Activated B cell treated with CpG ODN at 0.5 μM for 24 hours (primary cell): ENCODE measurements around the gene CDKAL1. TPM values are rescaled to one million over a fixed set of nuclear protein-coding genes. Genes with fewer than 3 reads are reported as not detected.

Source experiments
- ATAC-seq: fragments of 200-7000 bp; cut with Tn5 transposase; one replicate; pipeline ENCODE4 v1.10.0; 2021; ENCODE audit warnings: low read depth, mild to moderate bottlenecking, moderate library complexity
- CTCF ChIA-PET: fragments of 350-600 bp; sonication (Branson Sonifier 250); formaldehyde crosslinking; loops from one replicate; lab custom pipeline; 2021; ENCODE audit warnings: antibody characterized with exemption; lab: Charles Lee
- POLR2A ChIA-PET: fragments of 350-600 bp; sonication (Branson Sonifier 250); formaldehyde crosslinking; loops from one replicate; lab custom pipeline; 2021; ENCODE audit warnings: antibody characterized with exemption; lab: Charles Lee
- DNase-seq: peaks from one replicate; pipeline ENCODE4 v3.0.0; 2022
- H3K27ac Mint-ChIP-seq: one replicate; pipeline ENCODE4 v1.8.0; 2020; ENCODE audit warnings: mixed read lengths
- H3K27me3 Mint-ChIP-seq: one replicate; pipeline ENCODE4 v1.8.0; 2021; ENCODE audit warnings: mixed read lengths
- H3K36me3 Mint-ChIP-seq: one replicate; pipeline ENCODE4 v1.8.0; 2021; ENCODE audit warnings: low read depth, mixed read lengths
- H3K4me1 Mint-ChIP-seq: one replicate; pipeline ENCODE4 v1.8.0; 2021; ENCODE audit warnings: mixed read lengths
- H3K4me3 Mint-ChIP-seq: one replicate; pipeline ENCODE4 v1.8.0; 2020; ENCODE audit warnings: mild to moderate bottlenecking, mixed read lengths
- H3K9me3 Mint-ChIP-seq: one replicate; pipeline ENCODE4 v1.8.0; 2020; ENCODE audit warnings: mixed read lengths
- intact Hi-C: fragments of 100-400 bp; cut with micrococcal nuclease; formaldehyde crosslinking; loops from one replicate; pipeline ENCODE4 v1.15.1; 2024
- total RNA-seq: library from RNA; stranded (reverse); gene quantifications from 2 replicates; pipeline ENCODE4 v1.2.3, GENCODE V29; 2022
- TF ChIP-seq, protein P1 (sequence below): fragments of 200-600 bp; IDR thresholded peaks from one replicate; pipeline ENCODE4 v1.8.0; 2022; ENCODE audit warnings: antibody characterized with exemption, mild to moderate bottlenecking

The CDKAL1 gene
- total RNA-seq, 1 donor from 2014 or later = 31.9 TPM

DNA sequence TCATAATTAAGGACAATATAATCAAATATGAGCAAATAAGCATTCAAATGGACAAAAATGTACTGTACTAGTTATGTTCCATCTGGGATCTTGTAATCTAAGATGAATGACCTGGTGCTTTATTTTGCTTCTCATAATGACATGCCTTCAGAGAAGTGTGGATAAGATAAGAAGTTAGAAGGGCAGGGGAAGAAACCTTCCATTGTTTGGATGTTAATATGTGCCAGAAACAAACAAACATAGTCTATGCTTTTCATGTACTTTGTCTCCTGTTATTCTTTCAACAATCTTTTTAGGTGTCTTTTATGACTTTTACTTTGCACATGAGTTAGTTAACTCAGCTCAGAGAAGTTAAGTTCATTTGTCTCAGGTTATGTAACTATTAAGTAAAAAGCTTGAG lies 547.8 kb downstream of the CDKAL1 start:
- DNase-seq = no peak
- no peak overlapping the region for H3K27ac Mint-ChIP-seq
- TF ChIP-seq, protein P1, sequence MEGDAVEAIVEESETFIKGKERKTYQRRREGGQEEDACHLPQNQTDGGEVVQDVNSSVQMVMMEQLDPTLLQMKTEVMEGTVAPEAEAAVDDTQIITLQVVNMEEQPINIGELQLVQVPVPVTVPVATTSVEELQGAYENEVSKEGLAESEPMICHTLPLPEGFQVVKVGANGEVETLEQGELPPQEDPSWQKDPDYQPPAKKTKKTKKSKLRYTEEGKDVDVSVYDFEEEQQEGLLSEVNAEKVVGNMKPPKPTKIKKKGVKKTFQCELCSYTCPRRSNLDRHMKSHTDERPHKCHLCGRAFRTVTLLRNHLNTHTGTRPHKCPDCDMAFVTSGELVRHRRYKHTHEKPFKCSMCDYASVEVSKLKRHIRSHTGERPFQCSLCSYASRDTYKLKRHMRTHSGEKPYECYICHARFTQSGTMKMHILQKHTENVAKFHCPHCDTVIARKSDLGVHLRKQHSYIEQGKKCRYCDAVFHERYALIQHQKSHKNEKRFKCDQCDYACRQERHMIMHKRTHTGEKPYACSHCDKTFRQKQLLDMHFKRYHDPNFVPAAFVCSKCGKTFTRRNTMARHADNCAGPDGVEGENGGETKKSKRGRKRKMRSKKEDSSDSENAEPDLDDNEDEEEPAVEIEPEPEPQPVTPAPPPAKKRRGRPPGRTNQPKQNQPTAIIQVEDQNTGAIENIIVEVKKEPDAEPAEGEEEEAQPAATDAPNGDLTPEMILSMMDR = no peak
- H3K36me3 Mint-ChIP-seq = peaks cover 51% of the 10 kb centered on the region
- CTCF ChIA-PET = no interaction called here
- intact Hi-C loops = no loop called here
- H3K9me3 Mint-ChIP-seq = peaks cover 5% of the 10 kb centered on the region
- no peaks in the 10 kb centered on the region for H3K4me1 Mint-ChIP-seq
- no peak for ATAC-seq
- H3K27me3 Mint-ChIP-seq = no peaks in the 10 kb centered on the region
- POLR2A ChIA-PET = no interaction called here
- H3K4me3 Mint-ChIP-seq = no peak overlapping the region

DNA sequence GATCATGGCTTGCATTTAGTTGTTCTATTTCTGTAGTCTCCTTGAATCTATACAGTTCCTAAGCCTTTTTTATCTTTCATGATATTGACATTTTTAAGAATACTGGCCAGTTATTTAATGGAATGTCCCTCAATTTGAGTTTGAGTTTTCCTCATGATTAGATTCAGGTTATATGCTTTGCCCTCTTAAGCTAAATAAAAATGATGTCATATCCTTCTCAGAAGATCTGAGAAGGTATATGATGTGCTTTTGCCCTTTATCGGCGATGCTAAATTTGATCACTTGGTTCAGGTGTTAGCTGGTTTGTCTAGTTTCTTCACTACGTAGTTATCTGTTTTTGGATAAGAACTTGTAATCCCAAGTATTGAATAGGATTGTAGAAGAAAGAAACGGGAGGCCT lies 549.5 kb downstream of the CDKAL1 start:
- ATAC-seq (no peak), DNase-seq (no peak)
- Mint-ChIP-seq H3K36me3 (peaks cover 45% of the 10 kb centered on the region), H3K27me3 (no peaks in the 10 kb centered on the region), H3K4me3 (no peak overlapping the region), H3K4me1 (no peaks in the 10 kb centered on the region), H3K27ac (no peak overlapping the region), H3K9me3 (no peaks in the 10 kb centered on the region)
- POLR2A ChIA-PET = no interaction called here
- TF ChIP-seq, protein P1 = no peak
- intact Hi-C loops = no loop called here
- CTCF ChIA-PET = no interaction called here

DNA sequence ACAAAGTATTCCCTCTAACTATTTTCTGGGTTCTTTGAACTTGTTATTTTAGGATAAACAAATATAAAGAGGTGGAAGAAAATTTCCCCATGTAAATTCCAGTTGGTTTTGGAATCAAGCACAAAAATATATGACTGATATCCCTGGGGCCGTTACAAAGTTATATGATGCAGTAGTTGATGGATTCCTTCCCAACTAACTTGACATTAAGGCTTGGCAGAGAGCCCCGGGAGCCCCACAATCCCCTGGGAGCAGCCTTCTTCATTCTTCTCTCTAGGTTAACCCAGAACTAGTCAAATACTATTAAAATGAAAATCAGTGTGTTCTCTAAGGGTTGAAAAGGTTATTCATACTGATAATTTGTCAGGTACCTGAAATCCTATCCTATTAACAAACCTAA lies 550.4 kb downstream of the CDKAL1 start:
- Mint-ChIP-seq H3K4me3 (no peak overlapping the region), H3K36me3 (peaks cover 44% of the 10 kb centered on the region), H3K4me1 (peaks cover 4% of the 10 kb centered on the region), H3K27me3 (no peaks in the 10 kb centered on the region), H3K9me3 (no peaks in the 10 kb centered on the region), H3K27ac (no peak overlapping the region)
- TF ChIP-seq, protein P1 = no peak
- ATAC-seq = no peak
- intact Hi-C loops = no loop called here
- ChIA-PET POLR2A (no interaction called here), CTCF (no interaction called here)
- no peak for DNase-seq

DNA sequence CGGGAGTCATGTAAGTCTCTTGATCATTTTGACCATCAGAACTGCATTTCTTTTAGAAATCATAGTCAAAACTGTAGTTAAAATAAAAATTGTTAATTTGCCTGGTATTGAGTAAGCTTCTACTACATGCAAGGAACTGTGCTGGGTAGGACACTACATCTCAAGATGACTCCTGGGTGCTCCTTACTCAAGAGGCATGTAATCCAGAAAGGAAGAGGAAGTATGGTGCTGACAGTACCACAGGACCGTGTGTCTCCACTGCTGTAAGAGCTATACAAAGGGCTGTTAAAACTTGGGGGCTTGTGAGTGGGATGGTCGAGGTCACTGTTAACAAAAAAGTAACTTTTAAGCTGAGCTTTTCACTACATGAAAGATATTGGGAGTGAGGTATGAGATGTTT lies 551.0 kb downstream of the CDKAL1 start:
- intact Hi-C loops = no loop called here
- H3K36me3 Mint-ChIP-seq = peaks cover 40% of the 10 kb centered on the region
- ChIA-PET POLR2A (no interaction called here), CTCF (no interaction called here)
- ATAC-seq (no peak), DNase-seq (no peak)
- H3K4me3 Mint-ChIP-seq = no peak overlapping the region
- TF ChIP-seq, protein P1 = no peak
- peaks cover 4% of the 10 kb centered on the region for H3K4me1 Mint-ChIP-seq
- H3K9me3 Mint-ChIP-seq = no peaks in the 10 kb centered on the region
- no peaks in the 10 kb centered on the region for H3K27me3 Mint-ChIP-seq
- H3K27ac Mint-ChIP-seq = no peak overlapping the region

DNA sequence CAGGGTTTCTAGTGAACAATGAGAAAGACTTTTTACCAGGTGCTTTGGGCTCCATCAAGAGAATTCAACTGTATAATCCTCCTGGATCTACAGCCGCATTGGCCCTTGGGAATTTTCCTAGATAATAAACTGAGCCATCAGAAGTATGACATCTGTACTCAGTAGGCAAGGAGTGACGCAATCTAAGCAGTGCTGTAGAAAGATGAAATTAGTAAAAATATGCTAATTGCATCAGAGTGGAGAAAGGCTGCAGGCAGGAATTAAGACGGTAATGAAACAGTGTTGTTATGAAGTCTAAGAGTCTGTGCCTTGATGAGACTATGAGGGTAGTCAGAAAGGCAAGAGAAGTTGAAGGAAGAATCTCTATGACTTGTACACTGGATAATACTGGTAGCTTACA lies 551.4 kb downstream of the CDKAL1 start:
- POLR2A ChIA-PET = no interaction called here
- no peak for ATAC-seq
- CTCF ChIA-PET = no interaction called here
- Mint-ChIP-seq H3K36me3 (peaks cover 35% of the 10 kb centered on the region), H3K4me1 (peaks cover 4% of the 10 kb centered on the region), H3K4me3 (no peak overlapping the region), H3K9me3 (no peaks in the 10 kb centered on the region), H3K27ac (no peak overlapping the region), H3K27me3 (no peaks in the 10 kb centered on the region)
- intact Hi-C loops = no loop called here
- DNase-seq = no peak
- TF ChIP-seq, protein P1 = no peak
